Psoas muscle (tissue), 8 donors: ENCODE data around the gene EMC8. TPM values are rescaled to one million over a fixed set of nuclear protein-coding genes. Genes with fewer than 3 reads are reported as not detected.
"Not testable (repeated sequence)": the region's sequence is repeated elsewhere in the genome, so short reads cannot be mapped to it uniquely, and the experiment has no call there.

ENCODE experiments used
- ATAC-seq, 4 donors: fragments of 200-7000 bp; cut with Tn5 transposase; one replicate each; pipeline ENCODE4 v1.9.1; 2020; ENCODE audit warnings: moderate library complexity in 3 of 4, mild to moderate bottlenecking in 2 of 4
- DNase-seq, 2 donors: peaks; one replicate each; pipeline ENCODE4 v3.0.0-alpha.2; 2020
- H3K27ac ChIP-seq: fragments of 200-600 bp; one replicate; pipeline ENCODE4 v1.8.0; 2022
- H3K27me3 ChIP-seq, 3 donors: fragments of 200-600 bp in 1 of 3; one replicate each; pipeline versions ENCODE4 v1.6.1 to v1.8.0; 2013 to 2022; ENCODE audit warnings: low read length in 2 of 3, mild to moderate bottlenecking in 2 of 3, moderate library complexity in 1 of 3; ENCODE audit not compliant: insufficient read depth in 3 of 3
- H3K36me3 ChIP-seq, 2 donors: fragments of 200-600 bp in 1 of 2; one replicate each; pipeline versions ENCODE4 v1.6.1 to v1.8.0; 2013 to 2022; ENCODE audit warnings: low read depth in 1 of 2, mild to moderate bottlenecking in 1 of 2, moderate library complexity in 1 of 2; ENCODE audit not compliant: insufficient read depth in 1 of 2
- H3K4me1 ChIP-seq: fragments of 200-600 bp; one replicate; pipeline ENCODE4 v1.8.0; 2022
- H3K4me3 ChIP-seq: fragments of 200-600 bp; one replicate; pipeline ENCODE4 v1.8.0; 2022; ENCODE audit warnings: mild to moderate bottlenecking
- H3K9me3 ChIP-seq: fragments of 200-600 bp; one replicate; pipeline ENCODE4 v1.8.0; 2022
- CTCF ChIP-seq: fragments of 200-600 bp; IDR thresholded peaks from one replicate; pipeline ENCODE4 v1.8.0; 2022; ENCODE audit warnings: antibody characterized with exemption
- WGBS, 3 donors: extraction: QIAGEN DNeasy Blood & Tissue Kit; methylation state at CpG; one replicate each; pipeline versions ENCODE4 v1.1.6 to v1.1.7; 2013; 5-methylcytosine and 5-hydroxymethylcytosine counted together
- intact Hi-C, 2 donors: fragments of 100-400 bp; cut with DNase I; formaldehyde crosslinking; loops; one replicate each; pipeline versions ENCODE4 v1.11.0 to v1.14.2; 2022
- polyA plus RNA-seq, 3 donors: library from polyadenylated mRNA; stranded (reverse); fragments of 200-250 nt; gene quantifications; one replicate each; pipeline ENCODE4 v1.2.3, GENCODE V29; 2013
- total RNA-seq, 4 donors: library from RNA; stranded (reverse); fragmentation: NEBNext Ultra II Directional in 2 of 4; extraction: Animal tissue kit (Norgen Biotek cat#: 25700) in 2 of 4; gene quantifications; one replicate each; pipeline versions ENCODE4 v1.2.1 to v1.2.4, GENCODE V29; 2021 to 2023
- donor health status: healthy with polysubstance abuse.
- donor health status: DM: no; HTN: no; CAD: no; lungs with moderate emphysema.
- donor health status: Bipolar disorder and iron deficiency.
- donor health status: healthy.
- donor health status: DM: yes; HTN: yes; CAD: no.
- donor health status: DM: no; HTN: no; CAD: no.
- donor health status: DM: no; HTN: no; CAD: no.
- donor health status: DM: yes; HTN: yes; CAD: no.

Gene EMC8
- total and polyA plus RNA-seq, 7 donors = 16.4 to 41.6 (median 24.7) TPM

GRCh38 chr16:85838876-85839585, 39.7 kb upstream of the EMC8 start:
- no peaks in the 10 kb centered on the region for H3K4me1 ChIP-seq

GRCh38 chr16:85838381-85838780, 39.0 kb upstream of the EMC8 start:
- ATAC-seq (no peak), DNase-seq (no peak)
- WGBS, 3 donors = 73 to 79% (median 78%) methylated on average over 11 of the region's 11 CpGs
- Histone ChIP-seq H3K36me3 (no peaks in the 10 kb centered on the region), H3K4me3 (no peak overlapping the region), H3K4me1 (no peaks in the 10 kb centered on the region), H3K9me3 (no peaks in the 10 kb centered on the region), H3K27me3 (peaks cover 0 to 21% (median 12%) of the 10 kb centered on the region in 3 donors), H3K27ac (no peak overlapping the region)
- intact Hi-C loops = no loop called here
- no peak for TF ChIP-seq CTCF

More at GRCh38 chr16:85838876-85839585, 39.7 kb upstream of the EMC8 start:
- TF ChIP-seq CTCF = no peak
- H3K36me3 ChIP-seq = no peaks in the 10 kb centered on the region
- DNase-seq = no peak
- H3K4me3 ChIP-seq = no peak overlapping the region
- WGBS, 3 donors = 81 to 84% (median 83%) methylated on average over 21 of the region's 21 CpGs
- H3K27ac ChIP-seq = no peak overlapping the region
- ATAC-seq = no peak
- intact Hi-C loops = no loop called here
- no peaks in the 10 kb centered on the region for H3K9me3 ChIP-seq
- H3K27me3 ChIP-seq = peaks cover 0 to 26% (median 10%) of the 10 kb centered on the region in 3 donors

- intact Hi-C loops, H3K9me3 ChIP-seq, H3K36me3 ChIP-seq, H3K4me1 ChIP-seq, H3K4me3 ChIP-seq, DNase-seq, H3K27ac ChIP-seq, ATAC-seq: not testable (repeated sequence)
- 83 to 92% (median 88%) methylated on average over 4 of the region's 4 CpGs for WGBS, 3 donors
- peaks cover 0 to 26% (median 15%) of the 10 kb centered on the region in 3 donors for H3K27me3 ChIP-seq
Measured at GRCh38 chr16:85837654-85838053, 38.3 kb upstream of the EMC8 start.

- peaks cover 0 to 31% (median 15%) of the 10 kb centered on the region in 3 donors for H3K27me3 ChIP-seq
- WGBS, 3 donors = 69 to 74% (median 70%) methylated on average over 23 to 24 of the region's 24 CpGs
- ATAC-seq (no peak), DNase-seq (no peak)
- TF ChIP-seq CTCF = no peak
- no peak overlapping the region for H3K27ac ChIP-seq
- no peaks in the 10 kb centered on the region for H3K36me3 ChIP-seq
- no peak overlapping the region for H3K4me3 ChIP-seq
- intact Hi-C loops = no loop called here
- H3K4me1 ChIP-seq = no peaks in the 10 kb centered on the region
- no peaks in the 10 kb centered on the region for H3K9me3 ChIP-seq
Measured at GRCh38 chr16:85836706-85837582, 37.6 kb upstream of the EMC8 start.
